Posterior cingulate gyrus (tissue), 11 donors: Measurements from ENCODE around the gene PLPP3.

Experiments
- DNase-seq, 10 donors: peaks; one replicate each; pipeline versions ENCODE4 v3.0.0 to v3.0.0-alpha.2; 2020 to 2021; ENCODE audit warnings: mixed read lengths in 3 of 10
- intact Hi-C: fragments of 100-400 bp; cut with DNase I; formaldehyde crosslinking; loops from one replicate; pipeline ENCODE4 v1.15.1; 2023

PLPP3 gene

DNA sequence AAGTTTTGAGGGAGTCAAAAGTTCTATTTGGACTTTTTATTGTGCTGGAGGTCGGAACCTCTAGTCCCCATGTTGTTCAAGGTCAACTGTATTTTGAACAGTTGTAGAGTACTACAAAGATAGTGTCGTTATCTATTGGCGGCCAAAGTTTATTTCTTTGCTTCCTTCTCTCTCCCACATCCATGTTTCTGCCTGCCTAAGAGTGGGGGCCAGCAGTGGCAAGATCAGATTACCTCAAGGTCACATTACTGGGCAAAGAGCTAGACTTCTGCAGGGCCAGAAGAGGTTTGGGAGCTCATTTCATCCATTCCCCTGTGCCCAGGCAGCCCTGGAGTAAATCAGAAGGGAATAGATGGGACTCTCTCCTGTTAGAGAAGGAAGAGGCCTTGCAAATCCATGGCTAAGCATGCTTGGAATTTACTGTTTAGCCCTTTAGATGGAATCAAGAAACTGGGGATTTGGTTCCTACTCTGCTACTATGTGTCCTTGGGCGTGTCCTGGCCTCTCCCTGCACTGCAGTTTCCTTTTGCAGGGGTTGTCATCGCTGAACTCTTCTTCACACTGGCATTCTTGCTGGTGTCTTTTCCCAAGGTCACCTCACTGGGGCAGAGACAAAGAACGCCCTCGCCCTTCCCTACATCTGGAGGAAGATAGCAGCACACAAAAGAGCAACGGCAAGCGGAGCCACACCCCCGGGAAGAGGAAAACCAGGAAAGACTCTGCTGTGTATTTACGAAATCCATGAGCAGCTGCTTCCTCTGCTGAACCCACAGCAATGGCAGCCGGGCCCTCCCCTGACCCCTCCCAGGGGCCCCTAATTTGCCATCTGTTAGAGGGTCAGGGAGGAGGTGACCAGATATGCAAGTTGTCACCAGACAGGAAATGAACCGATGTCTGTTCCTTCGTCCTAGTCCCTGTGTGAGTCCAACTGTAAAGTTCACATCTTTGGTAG lies 73.3 kb downstream of the PLPP3 start:
- DNase-seq, result no peak
- intact Hi-C loops, result no loop called here

DNA sequence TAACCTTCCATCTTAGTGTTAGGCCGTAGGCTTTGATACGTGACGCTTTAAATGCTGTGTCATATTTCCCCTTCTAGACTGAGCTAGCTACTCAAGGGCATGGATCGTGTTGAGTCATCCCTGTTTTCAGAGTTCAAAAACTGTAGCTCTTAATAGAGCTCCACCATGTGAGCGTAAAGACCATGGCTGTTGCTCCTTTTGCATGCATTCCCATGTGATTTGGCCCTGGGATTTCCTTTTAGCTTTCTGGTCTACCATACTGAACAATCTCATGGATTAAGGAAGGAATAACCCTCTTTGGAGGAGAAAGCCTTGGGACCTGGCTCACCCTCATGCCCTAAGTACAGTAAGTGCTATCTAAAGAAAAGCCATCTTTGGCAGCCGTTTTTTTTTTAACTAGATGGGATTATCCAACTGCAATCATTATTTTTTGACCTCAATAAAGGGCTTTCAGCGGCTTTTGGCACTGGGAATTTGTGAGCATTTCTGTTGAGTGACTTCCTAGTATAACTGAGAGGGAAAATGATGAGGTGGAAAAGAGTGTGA lies 76.6 kb downstream of the PLPP3 start:
- intact Hi-C loops, result no loop called here
- no peak for DNase-seq

DNA sequence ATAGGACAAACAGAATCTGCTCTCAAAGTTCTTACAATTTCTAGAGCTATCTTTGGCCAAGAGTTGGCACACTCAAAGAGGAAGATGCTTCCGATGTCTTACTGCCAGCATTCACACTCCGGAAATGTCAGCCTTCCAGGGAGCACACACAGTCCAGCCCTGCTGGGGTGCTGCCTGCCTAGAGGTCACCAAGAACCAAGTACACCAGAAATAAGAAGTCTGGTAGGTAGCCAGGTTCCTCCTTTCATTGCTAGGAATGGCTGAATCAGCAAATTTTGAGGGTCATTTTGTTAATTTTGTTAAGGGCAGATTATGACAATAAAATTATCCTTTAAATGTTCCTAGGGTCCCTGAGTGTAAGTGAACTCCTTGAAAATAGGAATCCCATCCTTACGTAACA lies 77.5 kb downstream of the PLPP3 start:
- DNase-seq, result peak in 1 of 10 donors; percentile 67
- intact Hi-C loops, result no loop called here

DNA sequence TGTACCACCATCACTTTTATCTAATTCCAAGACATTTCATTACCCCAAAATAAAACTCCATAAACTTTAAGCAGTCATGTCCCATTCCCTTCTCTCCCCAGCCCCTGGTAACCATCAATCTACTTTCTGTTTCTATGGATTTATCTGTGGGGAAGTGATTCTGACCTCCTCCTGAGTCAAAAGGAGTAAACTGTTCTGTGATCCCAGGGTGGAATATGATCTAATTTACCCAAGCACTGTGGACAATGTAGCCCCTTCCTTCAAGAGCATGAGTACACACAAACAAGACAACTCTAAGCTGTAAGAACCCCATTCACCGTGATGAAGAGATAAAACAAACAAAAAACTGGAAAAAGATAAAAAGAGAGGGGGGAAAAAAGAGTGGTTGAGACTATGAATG lies 77.9 kb downstream of the PLPP3 start:
- DNase-seq, result no peak
- intact Hi-C loops, result no loop called here

DNA sequence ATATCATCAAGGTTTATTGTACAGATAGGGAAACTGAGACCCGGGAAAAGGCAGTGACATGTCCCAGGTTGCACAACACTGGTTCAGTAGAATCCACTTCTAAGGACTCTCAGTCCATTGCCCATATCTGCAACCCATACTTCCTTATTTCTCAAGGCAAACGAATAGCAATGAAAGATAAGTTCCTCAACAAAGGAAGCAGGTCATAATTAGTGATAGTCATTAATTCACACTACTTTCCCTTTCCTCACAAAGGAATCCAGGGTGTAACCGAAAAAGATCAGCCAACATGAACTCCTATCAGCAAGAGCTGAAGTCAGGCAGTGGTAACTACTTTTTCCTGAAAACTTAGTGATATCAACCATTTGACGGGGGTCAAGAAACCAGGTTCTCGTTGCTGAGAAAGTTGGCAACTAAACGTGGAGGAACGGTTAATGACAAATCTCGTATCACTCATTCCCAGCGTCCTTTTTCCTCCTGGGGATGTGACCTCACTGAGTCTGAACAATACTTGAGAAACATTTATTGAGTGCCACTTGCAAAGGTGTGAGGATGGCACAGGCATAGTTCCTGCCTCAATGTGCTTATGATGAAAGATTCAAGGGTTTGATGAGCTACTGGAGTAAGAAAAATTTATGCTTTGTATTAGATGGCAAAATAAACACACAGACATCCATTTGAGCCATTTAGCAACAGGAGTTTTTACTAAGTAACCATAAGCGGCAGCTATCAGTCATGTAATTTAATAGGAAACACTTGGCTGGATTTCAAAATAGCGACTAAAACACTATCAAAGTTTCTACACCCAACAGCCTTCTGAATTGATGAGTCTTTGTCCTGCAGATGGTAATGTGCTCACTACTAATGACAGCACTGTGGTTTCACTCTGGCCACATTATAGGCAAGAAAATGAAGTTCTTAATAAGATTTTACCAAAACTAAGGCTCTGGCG lies 82.3 kb downstream of the PLPP3 start:
- no peak for DNase-seq
- intact Hi-C loops, result no loop called here

DNA sequence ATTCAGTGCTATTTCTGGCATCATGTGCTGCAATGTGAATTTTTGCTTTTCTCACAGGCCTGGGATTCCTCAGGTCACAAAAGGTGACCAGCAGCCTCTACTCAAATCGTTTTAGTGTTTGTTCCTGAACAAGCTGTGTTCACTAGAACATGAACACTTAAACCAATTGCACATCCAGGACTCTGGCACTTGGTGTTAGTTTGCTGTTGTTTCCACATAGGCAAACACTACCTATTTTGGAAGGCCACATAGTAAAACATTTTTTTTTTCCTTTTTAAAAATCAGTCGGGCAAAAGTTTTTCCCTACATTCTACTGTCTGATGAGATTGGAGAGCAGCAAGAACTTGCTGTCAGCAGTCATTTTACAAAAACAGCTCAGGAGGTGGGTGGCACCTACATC lies 83.2 kb downstream of the PLPP3 start:
- DNase-seq, result no peak
- intact Hi-C loops, result no loop called here

DNA sequence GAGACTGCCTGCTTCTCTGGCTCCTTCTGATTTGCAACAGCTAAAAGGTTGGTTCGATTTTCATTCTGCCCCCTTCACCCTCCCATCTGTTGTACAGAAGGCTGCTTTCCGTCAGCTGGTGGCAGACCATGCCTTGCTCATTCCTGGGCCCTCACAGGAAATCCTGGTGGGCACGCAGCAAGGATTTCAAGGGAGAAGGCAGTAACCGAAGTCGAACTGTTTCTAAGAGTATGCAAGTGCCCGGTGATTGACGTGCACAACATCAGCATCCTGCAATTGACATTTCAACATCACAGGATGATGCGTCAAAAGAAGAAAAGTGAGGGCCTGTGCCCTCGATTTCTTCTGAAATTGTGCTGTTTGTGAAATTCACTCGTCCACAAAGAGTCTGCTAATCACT lies 83.8 kb downstream of the PLPP3 start:
- no peak for DNase-seq
- intact Hi-C loops, result no loop called here

DNA sequence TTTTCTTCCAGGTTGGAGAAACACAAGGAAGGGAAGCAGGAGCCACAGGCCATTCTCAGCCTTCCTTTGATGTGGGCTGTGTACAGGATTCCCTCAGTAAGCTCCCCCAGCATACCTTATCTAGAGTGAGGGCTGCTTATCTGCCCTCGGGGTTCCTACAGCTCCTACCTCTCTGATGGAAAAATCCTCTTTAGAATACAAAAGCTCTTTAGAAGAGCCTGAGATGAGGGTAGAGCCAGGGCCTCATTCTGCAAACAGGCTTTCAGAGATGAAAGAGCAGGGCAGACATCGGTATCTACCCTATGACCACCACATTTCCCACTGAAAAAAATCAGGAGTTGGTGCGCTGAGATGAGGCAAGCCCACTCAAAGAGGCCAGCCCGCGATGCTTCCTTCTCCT lies 85.1 kb downstream of the PLPP3 start:
- intact Hi-C loops, result no loop called here
- DNase-seq, result no peak

DNA sequence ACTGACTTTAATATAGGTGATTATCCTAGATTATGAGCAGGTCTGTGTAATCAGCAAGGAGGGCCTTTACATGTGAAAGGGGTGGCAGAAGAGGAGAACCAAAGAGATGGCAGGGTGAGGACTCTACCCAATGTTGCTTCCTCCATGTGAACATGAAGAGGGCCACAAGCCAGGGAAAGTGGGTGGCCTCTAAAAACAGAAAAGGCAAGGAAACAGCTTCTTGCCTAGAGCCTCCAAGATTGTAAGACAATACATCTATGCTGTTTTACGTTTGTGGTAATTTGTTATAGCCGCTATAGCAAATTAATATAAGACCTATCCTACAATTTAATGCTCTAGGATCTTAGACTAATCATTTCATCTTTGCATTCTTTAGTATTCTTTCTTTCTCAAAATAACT lies 85.5 kb downstream of the PLPP3 start:
- DNase-seq, result no peak
- intact Hi-C loops, result no loop called here

DNA sequence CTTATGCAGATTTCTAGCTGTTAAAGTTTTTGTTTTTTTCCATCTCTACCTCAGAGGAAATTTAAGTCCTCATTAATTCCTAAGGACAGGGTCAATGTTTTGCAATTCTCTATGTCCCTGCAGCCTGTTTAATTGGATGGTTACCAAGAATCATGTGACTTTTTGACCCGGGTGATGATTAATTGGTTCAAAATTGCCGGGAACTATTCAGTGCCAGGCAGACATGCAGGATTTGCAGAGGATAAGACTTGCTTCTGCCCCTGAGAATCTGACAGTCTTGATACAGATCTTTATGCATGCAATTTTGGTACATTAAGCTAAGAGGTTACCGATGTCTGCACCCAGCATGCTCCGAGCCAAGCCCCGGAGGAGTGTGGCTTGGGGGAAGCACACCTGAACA lies 87.9 kb downstream of the PLPP3 start:
- intact Hi-C loops, result no loop called here
- DNase-seq, result no peak

DNA sequence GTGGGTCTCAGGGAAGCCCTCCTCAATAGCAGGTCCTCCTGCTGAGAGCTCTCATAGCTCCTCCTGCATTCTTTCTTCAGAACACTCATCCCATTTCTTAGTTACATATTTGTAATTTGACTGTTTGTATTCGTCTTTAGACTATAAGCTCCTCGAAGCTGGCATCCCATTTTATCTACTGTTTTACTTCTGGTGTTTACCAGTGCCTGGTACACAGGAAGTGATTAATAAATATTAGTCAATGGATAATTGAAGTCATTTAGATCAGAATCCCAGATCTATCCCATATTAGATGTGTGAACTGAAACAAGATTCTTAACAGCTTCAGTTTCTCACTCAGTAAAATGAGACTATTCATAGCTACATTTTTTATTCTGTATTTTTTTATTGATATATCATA lies 88.7 kb downstream of the PLPP3 start:
- intact Hi-C loops, result no loop called here
- no peak for DNase-seq

DNA sequence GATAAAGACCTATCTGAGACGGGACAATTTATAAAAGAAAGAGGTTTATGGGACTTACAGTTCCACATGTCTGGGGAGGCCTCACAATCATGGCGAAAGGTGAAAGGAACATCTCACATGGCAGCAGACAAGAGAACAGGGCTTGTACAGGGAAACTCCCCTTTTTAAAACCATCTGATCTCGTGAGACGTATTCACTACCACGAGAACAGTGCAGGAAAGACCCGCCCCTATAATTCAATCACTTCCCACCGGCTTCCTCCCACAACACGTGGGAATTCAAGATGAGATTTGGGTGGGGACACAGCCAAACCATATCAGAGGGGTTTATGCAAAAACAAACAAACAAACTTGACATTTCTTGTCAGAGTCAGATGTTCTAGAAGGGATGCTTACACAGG lies 89.7 kb downstream of the PLPP3 start:
- intact Hi-C loops, result no loop called here
- no peak for DNase-seq

DNA sequence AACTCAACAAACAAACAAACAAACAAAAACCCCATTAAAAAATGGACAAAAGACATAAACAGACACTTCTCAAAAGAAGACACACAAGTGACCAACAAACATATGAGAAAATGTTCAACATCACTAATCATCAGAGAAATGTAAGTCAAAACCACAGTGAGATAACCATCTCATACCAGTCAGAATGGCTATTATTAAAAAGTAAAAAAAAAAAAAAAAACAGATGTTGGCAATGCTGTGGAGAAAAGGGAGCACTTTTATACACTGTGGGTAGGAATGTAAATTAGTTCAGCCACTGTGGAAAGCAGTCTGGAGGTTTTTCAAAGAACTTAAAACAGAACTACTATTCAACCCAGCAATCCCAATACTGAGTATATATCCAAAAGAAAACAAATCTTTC lies 94.7 kb downstream of the PLPP3 start:
- intact Hi-C loops, result no loop called here
- no peak for DNase-seq

DNA sequence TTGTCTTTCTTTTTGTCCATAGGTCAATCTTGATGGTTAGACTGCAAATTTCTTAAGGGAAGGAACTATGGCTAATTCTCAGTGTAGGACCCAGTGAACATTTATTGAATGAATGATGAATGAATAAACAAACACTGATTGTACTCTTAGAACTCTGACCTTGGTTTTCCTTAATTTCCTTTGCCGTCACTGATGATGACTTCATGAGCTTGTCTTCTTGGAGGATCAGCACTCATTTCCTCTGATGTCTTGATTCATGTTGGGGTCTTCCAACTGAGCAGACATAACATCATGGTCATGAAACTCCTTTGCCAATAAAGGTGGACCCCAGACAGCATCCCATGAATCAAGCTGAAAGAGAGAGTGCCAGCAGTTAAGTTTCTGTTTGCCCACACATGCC lies 96.3 kb downstream of the PLPP3 start:
- intact Hi-C loops, result no loop called here
- no peak for DNase-seq

DNA sequence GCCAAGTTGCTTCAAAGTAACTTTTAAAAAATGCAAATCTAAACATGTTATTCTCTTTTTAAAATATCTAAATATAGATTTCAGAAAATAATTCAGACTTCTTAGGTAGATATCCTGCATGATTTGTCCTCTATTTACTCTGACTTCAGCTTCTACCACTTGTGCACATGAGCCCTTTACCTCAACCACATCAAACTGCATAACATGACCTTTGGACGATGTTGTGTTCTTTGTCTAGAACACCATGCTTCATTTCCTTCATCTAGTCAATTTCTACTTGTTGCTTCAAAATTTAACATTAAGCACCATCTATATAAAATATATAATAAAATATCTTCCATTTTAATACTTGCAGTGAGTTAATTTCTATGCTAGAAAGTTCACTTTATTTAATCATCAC lies 96.9 kb downstream of the PLPP3 start:
- intact Hi-C loops, result no loop called here

DNA sequence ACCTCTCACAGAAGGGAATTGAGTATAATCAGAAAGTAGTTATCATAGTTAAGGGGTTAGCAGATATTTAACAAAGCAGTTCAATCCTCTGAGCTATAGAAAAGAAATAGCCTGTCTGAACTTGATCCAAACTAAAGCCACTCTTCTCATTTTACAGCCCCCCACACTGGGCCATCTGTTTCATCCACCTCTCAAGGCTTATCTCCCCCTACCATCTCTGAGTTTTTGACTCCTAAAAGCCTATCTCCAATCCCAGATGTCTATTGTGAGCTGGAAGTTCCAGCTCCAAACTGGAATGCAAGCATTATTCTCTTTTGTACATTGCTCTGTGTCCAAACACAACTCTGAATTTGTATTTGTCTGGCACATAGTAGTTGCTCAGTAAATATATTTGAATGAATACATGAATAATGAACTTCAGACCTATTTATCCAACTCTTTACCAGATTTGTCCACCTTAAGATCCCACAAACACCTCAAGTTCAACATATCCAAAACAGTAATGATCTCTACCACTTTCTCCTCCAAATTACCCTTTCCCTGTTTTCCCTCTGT lies 98.1 kb downstream of the PLPP3 start:
- intact Hi-C loops, result no loop called here
- no peak for DNase-seq

More for the DNA sequence above, 96.9 kb downstream of the PLPP3 start:
- DNase-seq, result no peak

DNA sequence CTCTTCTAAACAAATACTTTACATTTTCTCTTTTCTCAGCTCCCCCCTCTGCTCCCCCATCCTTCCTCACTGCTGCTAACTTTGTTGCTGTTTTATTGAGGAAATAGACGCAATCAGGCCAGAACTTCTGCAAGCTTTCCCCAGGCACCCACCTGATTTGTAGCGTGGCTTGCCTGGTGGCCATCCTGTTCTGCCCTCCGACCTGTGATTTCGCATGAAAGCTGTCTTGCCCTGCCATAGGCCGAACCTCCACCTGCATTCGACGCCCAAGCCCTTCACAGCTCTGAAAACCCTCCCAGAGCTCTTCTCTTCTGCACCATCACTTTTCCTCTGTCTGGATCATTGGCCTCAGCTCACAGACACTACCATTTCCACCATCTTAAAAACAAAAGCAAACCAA lies 100.6 kb downstream of the PLPP3 start:
- intact Hi-C loops, result no loop called here
- no peak for DNase-seq

DNA sequence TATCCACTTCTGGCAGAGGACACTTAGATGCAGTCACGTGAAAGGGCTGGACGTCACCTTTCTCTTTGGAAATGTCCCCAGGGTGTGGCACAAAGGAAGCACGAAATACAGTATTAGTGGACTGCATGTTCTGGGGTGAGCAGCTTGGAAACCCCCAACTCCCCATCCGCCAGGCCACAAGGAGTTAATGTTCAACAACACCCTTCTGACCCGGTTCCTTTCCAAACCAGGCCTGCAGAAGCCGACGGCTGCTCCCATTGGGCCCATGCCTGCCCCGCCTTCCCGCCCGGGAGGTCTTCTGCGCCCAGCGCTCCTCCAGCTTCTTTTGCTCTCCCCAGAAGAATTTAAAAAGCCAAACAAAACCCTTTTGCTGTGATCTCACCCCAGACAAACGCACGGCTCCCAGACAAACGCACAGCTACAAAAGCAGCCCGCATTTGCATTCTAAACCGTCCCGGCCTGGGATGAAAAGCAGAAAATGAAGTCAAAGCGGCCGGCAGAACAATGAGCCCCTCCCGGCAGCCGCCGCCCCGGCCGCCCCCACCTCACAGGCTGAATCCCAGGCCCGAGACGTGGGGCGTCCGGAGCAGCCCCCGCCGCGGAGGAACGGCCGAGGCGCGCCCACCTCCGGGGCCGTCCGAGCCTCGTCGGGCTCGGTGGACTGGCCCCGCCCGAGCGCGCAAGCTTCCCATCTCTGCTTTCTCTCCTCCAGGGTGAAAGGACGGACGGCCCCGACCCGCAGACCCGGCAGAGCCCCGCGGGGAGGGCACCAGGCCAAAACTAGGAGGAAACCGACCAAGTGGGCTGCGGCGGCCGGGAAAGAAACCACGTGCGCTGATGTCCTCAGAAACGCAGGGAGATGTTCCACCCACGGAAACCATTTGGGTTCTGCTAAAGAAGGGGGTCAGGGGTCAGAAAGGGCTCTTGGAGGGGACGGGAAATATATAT lies 101.9 kb downstream of the PLPP3 start:
- intact Hi-C loops, result no loop called here
- peak; percentile 14 to 92 (median 59) for DNase-seq

DNA sequence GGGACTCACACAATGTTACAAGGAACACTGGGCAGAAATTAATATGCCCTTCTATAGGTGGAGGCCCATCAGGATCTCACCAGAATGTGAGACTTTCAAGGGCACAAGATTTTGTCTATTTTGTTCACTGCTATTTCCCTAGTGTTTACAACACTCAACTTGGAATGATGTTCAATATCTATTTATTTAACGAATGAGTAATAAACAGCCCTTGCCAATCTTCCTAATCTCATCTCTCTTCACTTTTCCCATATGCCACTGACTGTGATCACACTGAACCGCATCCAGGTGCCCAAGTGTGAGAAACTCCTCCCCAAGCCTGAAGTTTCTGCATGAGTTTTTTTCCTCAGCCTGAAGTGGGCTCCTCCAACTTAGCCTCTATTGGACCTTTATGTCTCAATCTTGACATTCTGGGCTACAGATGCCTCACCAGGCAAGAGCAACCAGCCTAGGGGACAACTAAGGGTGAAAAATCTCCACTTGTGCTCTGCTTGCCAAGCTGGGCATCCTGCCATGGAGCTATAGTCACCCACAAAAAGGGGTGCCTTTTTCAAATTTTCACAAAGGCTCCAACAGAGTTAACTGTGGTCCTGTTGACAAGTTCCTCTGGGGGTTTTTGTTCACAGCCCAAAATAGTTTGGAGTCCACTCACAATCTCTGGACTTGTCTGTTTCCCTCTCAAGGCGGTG lies 105.6 kb downstream of the PLPP3 start:
- intact Hi-C loops, result no loop called here
- peak in 4 of 10 donors; percentile 24 to 68 (median 36) for DNase-seq
